ENCODE results near the gene ID1. TPM values are rescaled to one million over a fixed set of nuclear protein-coding genes. Genes with fewer than 3 reads are reported as not detected.
"Not testable (repeated sequence)": the region's sequence is repeated elsewhere in the genome, so short reads cannot be mapped to it uniquely, and the experiment has no call there.

The ID1 gene
- total RNA-seq, 2 experiments from 2014 or later: 0.42 to 0.50 TPM

GRCh38 chr20:31574986-31575385 is 30.1 kb upstream of the ID1 start:
- H3K4me1 Mint-ChIP-seq (ENCODE audit: low read depth): peaks cover 30% of the 10 kb centered on the region
- H3K9me3 Mint-ChIP-seq (ENCODE audit: insufficient read depth); H3K27ac Mint-ChIP-seq; H3K4me3 Mint-ChIP-seq; DNase-seq; H3K27me3 Mint-ChIP-seq (ENCODE audit: low read depth); H3K36me3 Mint-ChIP-seq (ENCODE audit: low read depth); ATAC-seq: not testable (repeated sequence)
- ChIA-PET POLR2A (interaction anchor here (1.0 kb wide), 1 partner anchor 28 kb away, joined by 3 read pairs; a partner anchor contains a TSS), CTCF (interaction anchor here (3.3 to 23.7 kb wide), 3 partner anchors 13 to 149 kb away, joined by 24 to 901 read pairs (median 37); partner anchors contain the start of genes BCL2L1 and ID1)

GRCh38 chr20:31576751-31577150 is 28.3 kb upstream of the ID1 start:
- DNase-seq (no peak), ATAC-seq (no peak)
- H3K4me3 Mint-ChIP-seq: no peak overlapping the region
- ChIA-PET POLR2A (interaction anchor here (1.3 kb wide), 1 partner anchor 14 kb away, joined by 3 read pairs; no protein-coding TSS in a partner anchor), CTCF (interaction anchor here (2.0 to 23.7 kb wide), 3 partner anchors 9 to 34 kb away, joined by 9 to 901 read pairs (median 37); partner anchors contain the start of gene ID1)
- H3K36me3 Mint-ChIP-seq (ENCODE audit: low read depth): peaks cover 2% of the 10 kb centered on the region
- H3K27me3 Mint-ChIP-seq (ENCODE audit: low read depth): peaks cover 4% of the 10 kb centered on the region
- peaks cover 30% of the 10 kb centered on the region for H3K4me1 Mint-ChIP-seq (ENCODE audit: low read depth)
- H3K9me3 Mint-ChIP-seq (ENCODE audit: insufficient read depth): no peaks in the 10 kb centered on the region
- no peak overlapping the region for H3K27ac Mint-ChIP-seq

GRCh38 chr20:31577194-31577593 is 27.9 kb upstream of the ID1 start:
- H3K27ac Mint-ChIP-seq: peak overlapping the region; percentile 69

GRCh38 chr20:31578448-31579138 is 26.5 kb upstream of the ID1 start:
- H3K27me3 Mint-ChIP-seq (ENCODE audit: low read depth): peaks cover 4% of the 10 kb centered on the region
- H3K27ac Mint-ChIP-seq: no peak overlapping the region
- DNase-seq: no peak
- no peaks in the 10 kb centered on the region for H3K9me3 Mint-ChIP-seq (ENCODE audit: insufficient read depth)
- ChIA-PET POLR2A (interaction anchor here (1.0 to 1.2 kb wide), 2 partner anchors 8 to 24 kb away, joined by 4 to 5 read pairs; no protein-coding TSS in a partner anchor), CTCF (interaction anchor here (0.7 to 23.7 kb wide), 6 partner anchors 9 to 77 kb away, joined by 3 to 901 read pairs (median 8); partner anchors contain the start of gene ID1)
- no peak for ATAC-seq
- no peak overlapping the region for H3K4me3 Mint-ChIP-seq
- H3K4me1 Mint-ChIP-seq (ENCODE audit: low read depth): peaks cover 18% of the 10 kb centered on the region
- peaks cover 2% of the 10 kb centered on the region for H3K36me3 Mint-ChIP-seq (ENCODE audit: low read depth)

More at GRCh38 chr20:31577194-31577593, 27.9 kb upstream of the ID1 start:
- Mint-ChIP-seq H3K27me3 (ENCODE audit: low read depth) (peaks cover 4% of the 10 kb centered on the region), H3K4me1 (ENCODE audit: low read depth) (peaks cover 27% of the 10 kb centered on the region), H3K36me3 (ENCODE audit: low read depth) (peaks cover 2% of the 10 kb centered on the region), H3K4me3 (no peak overlapping the region), H3K9me3 (ENCODE audit: insufficient read depth) (no peaks in the 10 kb centered on the region)
- ATAC-seq: no peak
- ChIA-PET CTCF (interaction anchor here (2.0 to 23.7 kb wide), 3 partner anchors 10 to 33 kb away, joined by 9 to 901 read pairs (median 37); partner anchors contain the start of gene ID1), POLR2A (interaction anchor here (1.2 to 1.3 kb wide), 2 partner anchors 14 to 26 kb away, joined by 3 to 4 read pairs; no protein-coding TSS in a partner anchor)
- DNase-seq: no peak

- Mint-ChIP-seq H3K27me3 (ENCODE audit: low read depth) (peaks cover 5% of the 10 kb centered on the region), H3K4me1 (ENCODE audit: low read depth) (peaks cover 11% of the 10 kb centered on the region), H3K4me3 (no peak overlapping the region), H3K36me3 (ENCODE audit: low read depth) (peaks cover 2% of the 10 kb centered on the region), H3K27ac (no peak overlapping the region), H3K9me3 (ENCODE audit: insufficient read depth) (no peaks in the 10 kb centered on the region)
- no peak for ATAC-seq
- CTCF ChIA-PET: no interaction called here
- POLR2A ChIA-PET: no interaction called here
- no peak for DNase-seq
These were observed 25.8 kb upstream of the ID1 start for GRCh38 chr20:31579245-31579644.

GRCh38 chr20:31579941-31580651 is 25.0 kb upstream of the ID1 start:
- H3K36me3 Mint-ChIP-seq (ENCODE audit: low read depth); H3K9me3 Mint-ChIP-seq (ENCODE audit: insufficient read depth); H3K4me3 Mint-ChIP-seq; DNase-seq; ATAC-seq; H3K27ac Mint-ChIP-seq; POLR2A ChIA-PET; H3K27me3 Mint-ChIP-seq (ENCODE audit: low read depth): not testable (repeated sequence)
- CTCF ChIA-PET: interaction anchor here (1.2 kb wide), 1 partner anchor 18 kb away, joined by 3 read pairs; no protein-coding TSS in a partner anchor
- peaks cover 11% of the 10 kb centered on the region for H3K4me1 Mint-ChIP-seq (ENCODE audit: low read depth)

- Mint-ChIP-seq H3K4me1 (ENCODE audit: low read depth) (peaks cover 11% of the 10 kb centered on the region), H3K27me3 (ENCODE audit: low read depth) (peaks cover 9% of the 10 kb centered on the region), H3K4me3 (no peak overlapping the region), H3K27ac (no peak overlapping the region), H3K36me3 (ENCODE audit: low read depth) (peaks cover 2% of the 10 kb centered on the region), H3K9me3 (ENCODE audit: insufficient read depth) (no peaks in the 10 kb centered on the region)
- ChIA-PET CTCF (interaction anchor here (1.2 kb wide), 1 partner anchor 18 kb away, joined by 3 read pairs; no protein-coding TSS in a partner anchor), POLR2A (no interaction called here)
- ATAC-seq (no peak), DNase-seq (no peak)
These were observed 24.4 kb upstream of the ID1 start for GRCh38 chr20:31580706-31581105.

- peaks cover 2% of the 10 kb centered on the region for H3K36me3 Mint-ChIP-seq (ENCODE audit: low read depth)
These were observed 23.7 kb upstream of the ID1 start for GRCh38 chr20:31581391-31581790.

GRCh38 chr20:31587545-31588389 is 17.3 kb upstream of the ID1 start:
- H3K27ac Mint-ChIP-seq: no peak overlapping the region
- ChIA-PET POLR2A (interaction anchor here (0.6 kb wide), 1 partner anchor 14 kb away, joined by 4 read pairs; no protein-coding TSS in a partner anchor), CTCF (interaction anchor here (0.8 to 5.2 kb wide), 5 partner anchors 10 to 29 kb away, joined by 3 to 36 read pairs (median 3); no protein-coding TSS in a partner anchor)
- peak; percentile 81 for ATAC-seq
- H3K4me3 Mint-ChIP-seq: peak overlapping the region; percentile 58
- no peak for DNase-seq
- H3K4me1 Mint-ChIP-seq (ENCODE audit: low read depth): peaks cover 5% of the 10 kb centered on the region
- H3K9me3 Mint-ChIP-seq (ENCODE audit: insufficient read depth): no peaks in the 10 kb centered on the region
- H3K36me3 Mint-ChIP-seq (ENCODE audit: low read depth): no peaks in the 10 kb centered on the region
- peaks cover 27% of the 10 kb centered on the region for H3K27me3 Mint-ChIP-seq (ENCODE audit: low read depth)

More at GRCh38 chr20:31581391-31581790, 23.7 kb upstream of the ID1 start:
- Mint-ChIP-seq H3K27ac (no peak overlapping the region), H3K4me3 (no peak overlapping the region), H3K4me1 (ENCODE audit: low read depth) (peaks cover 11% of the 10 kb centered on the region), H3K27me3 (ENCODE audit: low read depth) (peaks cover 11% of the 10 kb centered on the region), H3K9me3 (ENCODE audit: insufficient read depth) (no peaks in the 10 kb centered on the region)
- DNase-seq (no peak), ATAC-seq (no peak)
- CTCF ChIA-PET: no interaction called here
- POLR2A ChIA-PET: no interaction called here

- H3K4me1 Mint-ChIP-seq (ENCODE audit: low read depth): peaks cover 5% of the 10 kb centered on the region
- no peaks in the 10 kb centered on the region for H3K36me3 Mint-ChIP-seq (ENCODE audit: low read depth)
- peaks cover 21% of the 10 kb centered on the region for H3K27me3 Mint-ChIP-seq (ENCODE audit: low read depth)
- H3K27ac Mint-ChIP-seq: no peak overlapping the region
- CTCF ChIA-PET: interaction anchor here (0.9 to 3.0 kb wide), 6 partner anchors 14 to 88 kb away, joined by 3 to 13 read pairs (median 6); partner anchors contain the start of gene ID1
- H3K4me3 Mint-ChIP-seq: no peak overlapping the region
- POLR2A ChIA-PET: interaction anchor here (0.8 to 1.4 kb wide), 3 partner anchors 13 to 126 kb away, joined by 3 read pairs; no protein-coding TSS in a partner anchor
- no peak for DNase-seq
- H3K9me3 Mint-ChIP-seq (ENCODE audit: insufficient read depth): no peaks in the 10 kb centered on the region
- no peak for ATAC-seq
These were observed 14.3 kb upstream of the ID1 start for GRCh38 chr20:31590717-31591225.
